ENCODE data around the gene GLTPD2.

Gene GLTPD2

DNA sequence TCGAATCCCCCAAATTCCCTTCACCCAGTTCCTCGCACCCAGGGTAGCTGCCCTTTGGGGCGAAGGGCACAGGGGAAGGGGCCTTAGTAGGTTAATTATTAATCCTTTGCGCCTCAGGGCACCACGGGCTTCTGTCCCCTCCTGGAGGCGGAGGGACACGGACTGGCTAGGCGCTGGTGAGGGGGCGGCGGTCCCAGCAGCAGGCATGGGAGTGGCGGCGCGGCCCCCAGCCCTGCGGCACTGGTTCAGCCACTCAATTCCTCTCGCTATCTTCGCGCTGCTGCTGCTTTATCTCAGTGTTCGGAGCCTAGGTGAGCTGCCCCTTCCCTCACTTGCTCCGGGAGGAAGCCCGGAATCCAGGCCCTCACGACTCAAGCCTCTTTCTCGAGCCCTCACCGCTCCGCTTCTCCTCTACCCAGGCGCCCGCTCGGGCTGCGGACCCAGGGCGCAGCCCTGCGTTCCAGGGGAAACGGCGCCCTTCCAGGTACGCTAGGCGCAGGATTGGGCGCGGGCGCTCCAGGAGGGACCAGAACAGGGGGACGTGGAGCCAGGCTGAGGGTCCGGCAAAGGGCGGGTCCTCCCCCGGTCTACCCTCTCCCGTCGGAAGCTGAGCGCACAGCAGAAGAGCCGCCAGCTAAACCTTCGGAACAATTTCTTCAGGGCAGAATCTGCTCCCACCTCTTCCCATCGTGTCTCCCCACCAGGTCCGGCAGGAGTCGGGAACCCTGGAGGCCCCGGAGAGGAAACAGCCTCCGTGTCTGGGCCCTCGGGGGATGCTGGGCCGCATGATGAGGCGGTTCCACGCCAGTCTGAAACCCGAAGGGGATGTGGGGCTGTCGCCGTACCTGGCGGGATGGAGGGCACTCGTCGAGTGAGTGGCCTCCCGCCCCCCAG is at the start of gene GLTPD2:
TSS of gene GLTPD2 (plus strand) at position 158 of the 894 bp plus-strand sequence. CDS start at position 206, 48 bp downstream.
- peaks cover 24 to 34% of the 10 kb centered on the region in 2 experiments for H3K4me1 ChIP-seq (ENCODE audit: control insufficient read depth in 1 of 2, insufficient read depth in 1 of 2, low read depth in 1 of 2, low read length in 1 of 2)
- no peaks in the 10 kb centered on the region for H3K36me3 ChIP-seq
- H3K27ac ChIP-seq, result peak within 1 kb of the TSS; percentile 90
- TF ChIP-seq, protein P1, sequence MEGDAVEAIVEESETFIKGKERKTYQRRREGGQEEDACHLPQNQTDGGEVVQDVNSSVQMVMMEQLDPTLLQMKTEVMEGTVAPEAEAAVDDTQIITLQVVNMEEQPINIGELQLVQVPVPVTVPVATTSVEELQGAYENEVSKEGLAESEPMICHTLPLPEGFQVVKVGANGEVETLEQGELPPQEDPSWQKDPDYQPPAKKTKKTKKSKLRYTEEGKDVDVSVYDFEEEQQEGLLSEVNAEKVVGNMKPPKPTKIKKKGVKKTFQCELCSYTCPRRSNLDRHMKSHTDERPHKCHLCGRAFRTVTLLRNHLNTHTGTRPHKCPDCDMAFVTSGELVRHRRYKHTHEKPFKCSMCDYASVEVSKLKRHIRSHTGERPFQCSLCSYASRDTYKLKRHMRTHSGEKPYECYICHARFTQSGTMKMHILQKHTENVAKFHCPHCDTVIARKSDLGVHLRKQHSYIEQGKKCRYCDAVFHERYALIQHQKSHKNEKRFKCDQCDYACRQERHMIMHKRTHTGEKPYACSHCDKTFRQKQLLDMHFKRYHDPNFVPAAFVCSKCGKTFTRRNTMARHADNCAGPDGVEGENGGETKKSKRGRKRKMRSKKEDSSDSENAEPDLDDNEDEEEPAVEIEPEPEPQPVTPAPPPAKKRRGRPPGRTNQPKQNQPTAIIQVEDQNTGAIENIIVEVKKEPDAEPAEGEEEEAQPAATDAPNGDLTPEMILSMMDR (IDR thresholded peaks at IDR 0.05), result no peak
- H3K4me3 ChIP-seq (ENCODE audit: low read depth in 1 of 2, low read length in 1 of 2), result peak within 1 kb of the TSS; percentile 79 to 84
- H3K9me3 ChIP-seq, result no peaks in the 10 kb centered on the region
- H3K27me3 ChIP-seq, result peaks cover 96% of the 10 kb centered on the region

DNA sequence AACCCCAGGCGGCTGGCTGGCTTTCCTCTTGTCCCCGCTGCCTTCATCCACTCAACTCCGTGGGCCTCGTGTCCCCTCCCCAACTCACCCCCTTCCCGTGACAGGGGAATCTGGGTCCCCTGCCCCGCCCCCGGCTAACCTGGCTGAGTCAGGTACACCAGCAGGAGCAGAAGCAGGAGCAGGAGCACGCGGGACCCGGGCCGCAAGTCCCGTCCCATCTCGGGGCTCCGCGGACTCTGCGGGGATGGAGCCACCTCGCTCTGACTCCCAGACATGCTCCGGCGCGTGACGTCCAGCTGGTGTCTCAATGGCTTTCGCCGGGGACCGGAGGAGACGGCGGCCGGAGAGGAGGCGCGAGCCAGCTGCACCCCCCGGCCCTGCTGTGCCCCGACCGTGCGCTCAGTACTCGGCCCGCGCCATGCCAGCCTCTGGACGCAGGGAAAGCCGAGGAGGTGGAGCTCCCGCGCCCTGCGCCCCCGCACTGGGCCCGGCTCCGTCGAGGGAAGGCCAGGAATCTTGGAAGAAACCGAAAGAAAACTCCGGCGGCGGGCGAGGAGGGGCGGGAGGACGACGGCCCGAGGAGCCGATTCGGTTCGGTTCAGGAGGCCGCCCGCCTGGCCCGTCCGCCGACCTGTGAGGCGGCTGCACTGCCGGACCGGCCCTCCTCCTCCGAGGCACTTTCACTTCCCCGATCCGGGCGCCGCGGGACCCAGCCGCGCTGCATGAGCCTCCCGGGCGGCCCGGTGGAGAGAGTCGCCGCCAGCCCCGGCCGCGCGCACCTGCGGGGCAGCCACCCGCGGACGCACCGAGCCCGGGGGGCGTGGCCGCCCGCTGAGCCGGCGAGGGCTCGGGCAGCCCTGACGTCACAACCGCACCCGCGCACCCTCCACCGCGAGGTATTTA is 49.4 kb upstream of the GLTPD2 start, which contains the start of the genes CXCL16 and ZMYND15:
TSS of gene CXCL16 (minus strand) at position 807 of the 903 bp plus-strand sequence. CDS start at position 218, 589 bp downstream.
TSS of gene ZMYND15 (plus strand) at position 712 of the 903 bp plus-strand sequence. CDS start 716 bp downstream, outside the sequence.
- peaks cover 45 to 50% of the 10 kb centered on the region in 2 experiments for H3K4me1 ChIP-seq (ENCODE audit: control insufficient read depth in 1 of 2, insufficient read depth in 1 of 2, low read depth in 1 of 2, low read length in 1 of 2)
- H3K27me3 ChIP-seq, result peaks cover 70% of the 10 kb centered on the region
- TF ChIP-seq, protein P1 (IDR thresholded peaks at IDR 0.05), result peak; percentile 13
- H3K36me3 ChIP-seq, result peaks cover 8% of the 10 kb centered on the region
- H3K9me3 ChIP-seq, result no peaks in the 10 kb centered on the region
- peak within 1 kb of the TSS; percentile 93 for H3K27ac ChIP-seq
- H3K4me3 ChIP-seq (ENCODE audit: low read depth in 1 of 2, low read length in 1 of 2), result peak within 1 kb of the TSS; percentile 91

DNA sequence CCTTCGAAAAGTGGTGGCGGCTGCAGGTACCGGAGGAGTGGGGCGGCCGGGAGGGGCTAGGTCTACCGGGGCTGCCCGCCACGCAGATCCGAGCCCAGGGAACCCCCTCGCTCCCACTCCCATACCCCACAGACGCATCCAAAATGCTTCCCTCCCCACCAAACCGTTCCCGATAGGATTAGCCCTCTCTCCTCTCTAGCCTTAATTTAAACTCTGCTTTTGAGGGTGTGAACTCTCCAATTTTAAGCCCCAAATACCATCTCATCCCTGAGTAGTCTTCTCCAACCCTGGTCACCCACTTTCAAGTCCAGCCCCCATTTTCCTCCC is 48.8 kb upstream of the GLTPD2 start:
- Histone ChIP-seq H3K36me3 (peaks cover 2% of the 10 kb centered on the region), H3K27me3 (peaks cover 76% of the 10 kb centered on the region), H3K27ac (peak overlapping the region; percentile 93), H3K9me3 (no peaks in the 10 kb centered on the region), H3K4me1 (ENCODE audit: control insufficient read depth in 1 of 2, insufficient read depth in 1 of 2, low read depth in 1 of 2, low read length in 1 of 2) (peaks cover 39 to 44% of the 10 kb centered on the region in 2 experiments), H3K4me3 (ENCODE audit: low read depth in 1 of 2, low read length in 1 of 2) (peak overlapping the region; percentile 91)
- TF ChIP-seq, protein P1 (IDR thresholded peaks at IDR 0.05), result no peak

DNA sequence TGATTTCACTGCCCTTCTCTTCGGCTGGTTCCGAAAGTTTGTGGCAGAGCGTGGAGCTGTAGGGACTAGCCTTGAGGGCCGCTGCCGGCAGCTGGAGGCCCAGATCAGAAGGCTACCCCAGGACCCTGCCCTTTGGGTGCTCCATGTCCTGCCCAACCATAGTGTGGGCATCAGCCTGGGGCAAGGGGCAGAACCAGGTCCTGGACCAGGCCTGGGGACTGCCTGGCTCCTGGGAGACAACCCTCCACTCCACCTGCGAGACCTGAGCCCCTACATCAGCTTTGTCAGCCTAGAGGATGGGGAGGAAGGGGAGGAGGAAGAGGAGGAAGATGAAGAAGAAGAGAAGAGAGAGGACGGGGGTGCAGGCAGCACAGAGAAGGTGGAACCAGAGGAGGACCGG is 48.2 kb upstream of the GLTPD2 start:
- peak overlapping the region; percentile 93 for H3K27ac ChIP-seq
- H3K4me1 ChIP-seq (ENCODE audit: control insufficient read depth in 1 of 2, insufficient read depth in 1 of 2, low read depth in 1 of 2, low read length in 1 of 2), result peaks cover 33 to 38% of the 10 kb centered on the region in 2 experiments
- H3K4me3 ChIP-seq (ENCODE audit: low read depth in 1 of 2, low read length in 1 of 2), result peak overlapping the region in 1 of 2 experiments; percentile 91
- TF ChIP-seq, protein P1 (IDR thresholded peaks at IDR 0.05), result no peak
- no peaks in the 10 kb centered on the region for H3K36me3 ChIP-seq
- H3K27me3 ChIP-seq, result peaks cover 82% of the 10 kb centered on the region
- no peaks in the 10 kb centered on the region for H3K9me3 ChIP-seq

DNA sequence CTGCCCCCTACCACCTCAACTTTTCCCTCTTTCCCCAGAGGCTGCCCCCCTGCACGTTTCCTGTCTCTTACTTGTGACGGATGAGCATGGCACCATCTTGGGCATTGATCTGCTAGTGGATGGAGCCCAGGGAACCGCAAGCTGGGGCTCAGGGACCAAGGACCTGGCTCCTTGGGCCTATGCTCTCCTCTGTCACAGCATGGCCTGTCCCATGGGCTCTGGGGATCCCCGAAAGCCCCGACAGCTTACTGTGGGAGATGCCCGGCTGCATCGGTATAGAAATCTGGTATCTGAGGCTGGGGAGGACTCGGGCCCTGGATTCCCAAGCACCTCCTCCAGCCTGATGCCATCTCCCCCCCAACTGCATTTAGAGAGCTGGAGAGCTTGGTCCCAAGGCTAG is 47.2 kb upstream of the GLTPD2 start:
- Histone ChIP-seq H3K9me3 (no peaks in the 10 kb centered on the region), H3K27ac (no peak overlapping the region), H3K4me3 (ENCODE audit: low read depth in 1 of 2, low read length in 1 of 2) (no peak overlapping the region), H3K36me3 (no peaks in the 10 kb centered on the region), H3K27me3 (peaks cover 91% of the 10 kb centered on the region), H3K4me1 (ENCODE audit: control insufficient read depth in 1 of 2, insufficient read depth in 1 of 2, low read depth in 1 of 2, low read length in 1 of 2) (peaks cover 23 to 28% of the 10 kb centered on the region in 2 experiments)
- TF ChIP-seq, protein P1 (IDR thresholded peaks at IDR 0.05), result no peak

Data from neutrophil (primary cell).